Left ventricle myocardium inferior (tissue), 1 donor: ENCODE data around the gene PTBP1. TPM values are rescaled to one million over a fixed set of nuclear protein-coding genes. Genes with fewer than 3 reads are reported as not detected.

Experiments
- DNase-seq: peaks from one replicate; pipeline ENCODE4 v3.0.0-alpha.2; 2020
- H3K27ac ChIP-seq: fragments of 200-600 bp; replicated peaks from 2 replicates; pipeline ENCODE4 v1.8.0; 2021
- H3K27me3 ChIP-seq: fragments of 200-600 bp; 2 replicates; pipeline ENCODE4 v1.8.0; 2021; ENCODE audit warnings: low read depth
- H3K36me3 ChIP-seq: fragments of 200-600 bp; 2 replicates; pipeline ENCODE4 v1.8.0; 2021
- H3K4me1 ChIP-seq: fragments of 200-600 bp; 2 replicates; pipeline ENCODE4 v1.8.0; 2021
- H3K4me3 ChIP-seq: fragments of 200-600 bp; 2 replicates; pipeline ENCODE4 v1.8.0; 2021; ENCODE audit warnings: mild to moderate bottlenecking, moderate library complexity
- H3K9me3 ChIP-seq: fragments of 200-600 bp; replicated peaks from 2 replicates; pipeline ENCODE4 v1.8.0; 2021
- CTCF ChIP-seq: fragments of 200-600 bp; IDR thresholded peaks from 2 replicates; pipeline ENCODE4 v1.8.0; 2021; ENCODE audit warnings: antibody characterized with exemption, mild to moderate bottlenecking, borderline replicate concordance
- intact Hi-C: fragments of 100-400 bp; cut with micrococcal nuclease; formaldehyde crosslinking; loops from one replicate; pipeline ENCODE4 v1.11.0; 2022
- microRNA-seq: library from miRNA; unstranded; fragments of <30 nt; microRNA quantifications from one replicate; pipeline ENCODE4 v1.2.0, GENCODE V29; 2020
- total RNA-seq: library from RNA; stranded (reverse); fragmentation: NEBNext Ultra II Directional; extraction: Animal tissue kit (Norgen Biotek cat#: 25700); gene quantifications from one replicate; pipeline ENCODE4 v1.2.1, GENCODE V29; 2021
- donor health status: DM: no; HTN: yes; CAD: no; lungs with severe emphysema.

PTBP1 gene
- total RNA-seq, 1 donor from 2014 or later, result 55.6 TPM

GRCh38 chr19:861141-861755 lies 64.0 kb downstream of the PTBP1 start:
- H3K27me3 ChIP-seq, result peaks cover 52% of the 10 kb centered on the region
- intact Hi-C loops, result no loop called here
- H3K36me3 ChIP-seq, result no peaks in the 10 kb centered on the region
- DNase-seq, result no peak
- H3K4me1 ChIP-seq, result peaks cover 32% of the 10 kb centered on the region
- H3K9me3 ChIP-seq, result no peaks in the 10 kb centered on the region
- TF ChIP-seq CTCF, result no peak
- no peak overlapping the region for H3K27ac ChIP-seq
- peak overlapping the region; percentile 65 for H3K4me3 ChIP-seq

Small RNA genes within 50 kb of the gene (microRNA-seq; reads per million reads assigned to microRNA genes)
- gene MIR3187 (not detected), gene MIR4745 (0.94 reads per million)

Other genes with a start within 250 kb of the PTBP1 start
- 1,533 TPM for gene BSG, start 224.9 kb upstream of the PTBP1 start, total RNA-seq
- 21.9 TPM for gene HCN2, start 207.6 kb upstream of the PTBP1 start, total RNA-seq
- 54.3 TPM for gene POLRMT, start 163.9 kb upstream of the PTBP1 start, total RNA-seq
- not detected for gene FGF22, start 157.6 kb upstream of the PTBP1 start, total RNA-seq
- 25.5 TPM for gene RNF126, start 134.2 kb upstream of the PTBP1 start, total RNA-seq
- gene FSTL3, start 121.1 kb upstream of the PTBP1 start, total RNA-seq, result 56.1 TPM
- gene PRSS57, start 102.0 kb upstream of the PTBP1 start, total RNA-seq, result not detected
- 26.8 TPM for gene PALM, start 88.5 kb upstream of the PTBP1 start, total RNA-seq
- not detected for gene MISP, start 46.3 kb upstream of the PTBP1 start, total RNA-seq
- not detected for gene PLPPR3, start 24.5 kb downstream of the PTBP1 start, total RNA-seq
- not detected for gene AZU1, start 30.4 kb downstream of the PTBP1 start, total RNA-seq
- not detected for gene PRTN3, start 43.5 kb downstream of the PTBP1 start, total RNA-seq
- gene ELANE, start 54.9 kb downstream of the PTBP1 start, total RNA-seq, result 0.58 TPM
- 200 TPM for gene CFD, start 62.2 kb downstream of the PTBP1 start, total RNA-seq
- 19.4 TPM for gene MED16, start 95.7 kb downstream of the PTBP1 start, total RNA-seq
- gene RNU6-9, start 96.0 kb downstream of the PTBP1 start, total RNA-seq, result not detected
- gene R3HDM4, start 115.8 kb downstream of the PTBP1 start, total RNA-seq, result 21.6 TPM
- not detected for gene KISS1R, start 119.9 kb downstream of the PTBP1 start, total RNA-seq
- gene ARID3A, start 128.6 kb downstream of the PTBP1 start, total RNA-seq, result 4.8 TPM
- gene WDR18, start 186.9 kb downstream of the PTBP1 start, total RNA-seq, result 19.4 TPM
- not detected for gene GRIN3B, start 203.0 kb downstream of the PTBP1 start, total RNA-seq
- 119 TPM for gene TMEM259, start 223.7 kb downstream of the PTBP1 start, total RNA-seq
- gene RNU6-2, start 224.1 kb downstream of the PTBP1 start, total RNA-seq, result not detected
- gene CNN2, start 229.2 kb downstream of the PTBP1 start, total RNA-seq, result 45.6 TPM
- 9.3 TPM for gene ABCA7, start 242.7 kb downstream of the PTBP1 start, total RNA-seq